HG02885 (cell line): Measurements from ENCODE around the gene JAZF1.

Experiments used
- ATAC-seq: cut with Tn5 transposase; IDR thresholded peaks from one replicate; pipeline ENCODE4 v1.9.1; 2021; ENCODE audit warnings: mild to moderate bottlenecking; ENCODE audit not compliant: unreplicated experiment, poor library complexity

Gene JAZF1

DNA sequence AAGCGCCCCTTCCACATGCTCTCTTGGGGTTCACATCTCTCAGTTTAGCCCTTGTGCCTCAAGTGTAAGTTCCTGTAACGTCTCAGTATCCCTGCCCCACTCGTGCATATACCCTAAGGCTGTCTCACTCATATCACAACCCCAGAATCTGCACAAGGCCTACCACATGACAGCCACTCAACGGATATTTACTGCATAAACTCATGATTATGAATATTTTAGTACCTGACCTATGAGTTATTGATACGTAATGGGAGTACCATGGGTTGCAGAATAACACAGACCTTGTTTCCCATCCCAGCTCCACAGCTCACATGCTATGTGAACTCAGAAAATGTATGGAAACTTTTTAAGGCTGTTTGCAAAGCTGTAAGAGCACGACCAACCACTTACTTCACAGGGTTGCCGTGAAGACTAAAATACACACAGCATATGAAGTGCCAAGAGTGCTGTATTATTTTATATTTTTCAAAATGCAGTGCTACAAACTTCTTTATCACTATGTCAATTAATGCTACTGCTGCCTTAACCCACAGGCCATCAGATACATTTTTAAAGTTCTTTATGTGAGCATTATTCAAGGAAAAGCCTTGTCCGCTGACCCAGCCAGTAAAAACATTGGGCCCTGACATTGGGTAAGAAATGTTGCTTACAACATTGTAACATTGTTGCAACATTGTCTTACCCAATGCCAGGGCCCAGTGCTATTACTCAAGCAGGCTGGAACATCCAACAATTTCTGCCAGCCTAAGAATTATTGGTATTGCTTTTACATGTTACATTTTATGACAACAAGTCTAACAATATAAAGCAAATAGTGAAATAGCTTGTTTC lies 97.2 kb downstream of the JAZF1 start:
- ATAC-seq: no peak

GRCh38 chr7:28082071-28082470 lies 98.5 kb downstream of the JAZF1 start:
- ATAC-seq: no peak

DNA sequence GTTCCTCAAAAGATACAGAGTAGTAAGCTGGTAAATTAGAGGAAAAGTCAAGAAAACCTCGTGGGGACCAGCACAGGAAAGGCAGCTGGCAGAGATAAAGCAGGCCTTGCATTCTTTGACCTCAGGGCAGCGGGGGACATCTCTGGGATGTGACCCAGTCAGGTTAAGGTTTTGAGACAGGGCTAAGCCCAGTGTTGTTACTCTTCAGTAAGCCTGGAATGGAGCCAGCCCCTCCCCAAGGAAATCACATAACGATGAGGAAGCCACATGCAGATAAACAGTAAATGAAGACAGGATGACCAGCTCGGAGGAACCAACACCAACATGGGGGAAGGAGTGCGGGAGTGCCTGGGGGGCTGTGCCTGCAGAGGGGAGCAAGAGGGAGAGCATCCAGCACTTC lies 99.6 kb downstream of the JAZF1 start:
- no peak for ATAC-seq

DNA sequence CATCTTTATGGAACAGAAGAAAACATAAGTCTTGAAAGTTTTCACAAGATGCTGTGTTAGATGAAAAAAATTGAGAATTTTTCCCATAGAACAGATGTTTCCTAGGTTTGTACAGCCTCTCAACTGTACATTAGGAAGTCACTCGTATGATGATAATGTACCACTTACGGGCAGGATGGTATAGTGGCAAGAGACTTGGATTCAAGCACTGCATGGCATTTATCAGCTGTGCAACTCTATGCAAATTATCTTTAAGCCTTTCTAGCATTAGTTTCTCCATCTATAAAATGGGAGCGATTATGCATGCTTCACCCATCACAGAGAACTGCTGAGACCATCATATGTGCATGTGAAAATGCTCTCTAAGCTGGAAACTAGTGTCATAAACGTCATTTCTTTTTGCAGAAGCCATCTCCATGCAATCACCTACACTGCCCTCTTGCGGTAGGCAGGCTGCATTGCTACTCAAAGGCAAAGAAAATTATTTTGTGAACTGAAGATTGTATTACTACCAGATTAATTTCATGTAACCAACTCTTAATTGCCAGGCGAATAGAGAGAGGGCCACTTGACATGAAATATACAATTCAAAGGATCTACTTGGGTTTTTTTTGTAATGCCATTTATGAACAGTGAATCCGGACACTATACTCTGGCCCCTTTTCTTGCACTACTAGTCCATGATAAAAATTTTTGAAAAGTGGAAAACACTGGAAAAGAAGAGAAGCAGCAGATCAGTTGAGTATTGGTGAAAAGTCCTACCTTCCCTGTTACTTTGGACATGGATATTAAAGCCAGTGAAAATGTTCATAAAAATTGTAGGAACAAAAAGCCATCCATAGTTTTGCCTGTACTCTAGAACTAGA lies 102.3 kb downstream of the JAZF1 start:
- ATAC-seq: peak; percentile 45

- no peak for ATAC-seq
These were observed 103.0 kb downstream of the JAZF1 start for GRCh38 chr7:28077616-28078015.

GRCh38 chr7:28076423-28077200 lies 104.0 kb downstream of the JAZF1 start:
- no peak for ATAC-seq

- ATAC-seq: no peak
These were observed 104.8 kb downstream of the JAZF1 start for GRCh38 chr7:28075674-28076358.

GRCh38 chr7:28072876-28073514 lies 107.6 kb downstream of the JAZF1 start:
- ATAC-seq: no peak

GRCh38 chr7:28071570-28071969 lies 109.0 kb downstream of the JAZF1 start:
- no peak for ATAC-seq

- no peak for ATAC-seq
These were observed 110.1 kb downstream of the JAZF1 start for GRCh38 chr7:28070297-28071055.

- ATAC-seq: no peak
These were observed 110.8 kb downstream of the JAZF1 start for GRCh38 chr7:28069807-28070206.

DNA sequence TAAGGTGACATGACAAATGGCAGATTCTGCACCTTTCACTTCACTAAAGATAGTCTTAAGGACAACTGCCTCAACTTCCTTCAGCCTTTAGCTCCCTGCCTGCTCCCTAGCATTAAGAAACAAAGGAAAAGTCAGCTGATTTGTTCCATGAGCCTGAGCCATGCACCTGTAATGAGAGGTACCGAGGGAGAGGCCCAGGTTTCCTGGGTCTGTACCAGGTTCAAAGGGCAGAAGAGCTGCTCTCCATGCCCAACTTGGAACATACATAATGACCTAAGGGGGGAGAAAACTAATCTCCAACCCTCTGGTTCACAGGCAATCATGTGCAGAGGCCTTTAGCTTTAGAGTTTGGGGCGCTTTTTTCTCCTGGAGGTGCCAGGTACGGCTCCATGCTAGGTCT lies 111.2 kb downstream of the JAZF1 start:
- no peak for ATAC-seq

DNA sequence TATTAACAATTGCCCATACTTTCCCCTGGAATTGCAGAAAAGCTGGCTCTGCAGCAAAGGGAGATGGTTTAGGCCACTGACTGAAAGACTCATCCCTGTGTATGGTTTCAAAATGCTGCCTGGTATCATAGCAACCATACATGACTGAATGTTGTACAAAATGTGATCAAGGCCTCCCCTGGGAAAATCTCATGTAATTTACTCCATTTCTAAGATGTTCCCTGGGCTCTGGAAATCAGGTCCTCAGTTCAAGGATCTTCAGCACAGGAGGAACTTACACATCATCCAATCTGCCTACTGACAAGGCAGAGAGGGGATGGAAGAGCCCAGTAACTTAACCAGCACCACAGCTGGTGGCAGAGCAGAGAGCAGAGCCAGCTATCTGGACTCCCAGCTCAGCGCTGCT lies 111.8 kb downstream of the JAZF1 start:
- no peak for ATAC-seq

- no peak for ATAC-seq
These were observed 113.4 kb downstream of the JAZF1 start for GRCh38 chr7:28067171-28067570.

- no peak for ATAC-seq
These were observed 114.8 kb downstream of the JAZF1 start for GRCh38 chr7:28065721-28066285.

DNA sequence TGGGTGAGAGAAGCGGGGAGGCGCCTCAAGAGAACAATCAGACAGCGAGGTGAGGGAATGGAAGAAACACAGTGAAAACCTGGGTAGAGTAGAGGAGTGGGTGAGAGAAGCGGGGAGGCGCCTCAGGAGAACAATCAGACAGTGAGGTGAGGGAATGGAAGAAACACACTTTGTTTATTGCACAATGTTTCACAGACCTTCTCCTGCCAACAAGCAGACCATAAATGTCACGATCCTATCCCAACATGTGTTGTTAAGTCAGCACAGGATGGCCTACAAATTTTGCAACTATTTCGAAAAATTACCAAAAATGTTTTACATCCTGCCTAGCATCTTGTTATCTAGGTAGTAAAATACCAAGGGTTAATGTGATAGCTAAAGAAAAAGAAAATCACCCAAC lies 115.3 kb downstream of the JAZF1 start:
- no peak for ATAC-seq

GRCh38 chr7:28064437-28064836 lies 116.2 kb downstream of the JAZF1 start:
- no peak for ATAC-seq

- ATAC-seq: peak; percentile 90
These were observed 118.2 kb downstream of the JAZF1 start for GRCh38 chr7:28062197-28062991.
